Endothelial cell of umbilical vein (primary cell): ENCODE results near the gene NEK6.

Experiments
- EZH2 ChIP-seq: IDR thresholded peaks from 2 replicates; pipeline ENCODE4 v1.6.1; 2012; ENCODE audit warnings: borderline replicate concordance, low read depth, mild to moderate bottlenecking, moderate library complexity, low read length, inconsistent platforms; ENCODE audit not compliant: severe bottlenecking
- JUN ChIP-seq: IDR thresholded peaks from 2 replicates; pipeline ENCODE4 v1.6.1; 2011; ENCODE audit warnings: borderline replicate concordance, low read depth; ENCODE audit not compliant: insufficient read length, insufficient read depth
- POLR2AphosphoS5 ChIP-seq: IDR thresholded peaks from 2 replicates; pipeline ENCODE4 v1.6.1; 2012; ENCODE audit warnings: low read depth, mild to moderate bottlenecking, control low read depth, low read length, moderate library complexity; ENCODE audit not compliant: insufficient read depth
- TF ChIP-seq, protein P1 (sequence below), 2 donors: IDR thresholded peaks; 1 replicate in 1 of 2; 2 replicates in 1 of 2; pipeline ENCODE4 v1.5.1; 2011; ENCODE audit warnings: low read length in 2 of 2, mild to moderate bottlenecking in 2 of 2, moderate library complexity in 2 of 2, control low read depth in 1 of 2, inconsistent platforms in 1 of 2, low read depth in 1 of 2; ENCODE audit not compliant: insufficient read depth in 1 of 2; ENCODE audit errors: extremely low read depth in 1 of 2
- TF ChIP-seq, protein P2 (sequence below): IDR thresholded peaks from 2 replicates; pipeline ENCODE4 v1.6.1; 2011; ENCODE audit not compliant: insufficient read depth, insufficient read length

DNA sequence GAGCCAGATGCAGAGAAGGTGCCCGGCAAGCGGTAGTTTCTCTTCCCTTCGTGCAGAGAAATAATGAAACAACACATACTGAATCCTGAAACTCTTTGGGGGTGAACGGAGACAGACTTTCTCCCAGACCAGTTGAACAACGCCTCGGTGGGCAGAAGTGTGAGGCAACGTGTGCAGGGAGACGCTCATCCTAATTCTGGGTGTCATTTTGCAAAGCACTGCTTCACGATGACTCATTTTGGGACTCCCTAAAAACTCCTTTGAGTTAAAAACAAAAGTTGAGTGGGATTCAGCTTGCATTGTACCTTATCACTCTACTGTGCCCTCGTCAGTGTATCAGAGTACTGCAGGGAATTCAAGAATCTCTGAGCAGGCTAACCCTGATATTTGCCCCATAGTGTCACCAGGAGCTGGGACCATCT is 3.5 kb upstream of the NEK6 start:
- TF ChIP-seq, protein P1, sequence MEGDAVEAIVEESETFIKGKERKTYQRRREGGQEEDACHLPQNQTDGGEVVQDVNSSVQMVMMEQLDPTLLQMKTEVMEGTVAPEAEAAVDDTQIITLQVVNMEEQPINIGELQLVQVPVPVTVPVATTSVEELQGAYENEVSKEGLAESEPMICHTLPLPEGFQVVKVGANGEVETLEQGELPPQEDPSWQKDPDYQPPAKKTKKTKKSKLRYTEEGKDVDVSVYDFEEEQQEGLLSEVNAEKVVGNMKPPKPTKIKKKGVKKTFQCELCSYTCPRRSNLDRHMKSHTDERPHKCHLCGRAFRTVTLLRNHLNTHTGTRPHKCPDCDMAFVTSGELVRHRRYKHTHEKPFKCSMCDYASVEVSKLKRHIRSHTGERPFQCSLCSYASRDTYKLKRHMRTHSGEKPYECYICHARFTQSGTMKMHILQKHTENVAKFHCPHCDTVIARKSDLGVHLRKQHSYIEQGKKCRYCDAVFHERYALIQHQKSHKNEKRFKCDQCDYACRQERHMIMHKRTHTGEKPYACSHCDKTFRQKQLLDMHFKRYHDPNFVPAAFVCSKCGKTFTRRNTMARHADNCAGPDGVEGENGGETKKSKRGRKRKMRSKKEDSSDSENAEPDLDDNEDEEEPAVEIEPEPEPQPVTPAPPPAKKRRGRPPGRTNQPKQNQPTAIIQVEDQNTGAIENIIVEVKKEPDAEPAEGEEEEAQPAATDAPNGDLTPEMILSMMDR (IDR thresholded peaks at IDR 0.05; ENCODE audit: extremely low read depth in 1 of 2, insufficient read depth in 1 of 2, low read depth in 1 of 2, low read length in 2 of 2) = no peak
- TF ChIP-seq EZH2 (no peak), POLR2AphosphoS5 (no peak), JUN (no peak)
- TF ChIP-seq, protein P2, sequence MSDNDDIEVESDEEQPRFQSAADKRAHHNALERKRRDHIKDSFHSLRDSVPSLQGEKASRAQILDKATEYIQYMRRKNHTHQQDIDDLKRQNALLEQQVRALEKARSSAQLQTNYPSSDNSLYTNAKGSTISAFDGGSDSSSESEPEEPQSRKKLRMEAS = no peak
